Glutamatergic neuron (in vitro differentiated cells): ENCODE results near the gene SUSD4. TPM values are rescaled to one million over a fixed set of nuclear protein-coding genes. Genes with fewer than 3 reads are reported as not detected.
A peak's percentile ranks its signal among the peaks of the same experiment; 100 is the strongest.

Source experiments
- DNase-seq: peaks from one replicate; pipeline ENCODE4 v3.0.0; 2022
- H3K27ac Mint-ChIP-seq: one replicate; pipeline ENCODE4 v1.8.0; 2020; ENCODE audit warnings: mild to moderate bottlenecking, mixed read lengths, inconsistent platforms; ENCODE audit not compliant: unreplicated experiment
- H3K27me3 Mint-ChIP-seq: one replicate; pipeline ENCODE4 v1.8.0; 2020; ENCODE audit warnings: mild to moderate bottlenecking, moderate library complexity, mixed read lengths, inconsistent platforms; ENCODE audit not compliant: unreplicated experiment
- H3K36me3 Mint-ChIP-seq: one replicate; pipeline ENCODE4 v1.8.0; 2020; ENCODE audit warnings: mild to moderate bottlenecking, mixed read lengths, inconsistent platforms; ENCODE audit not compliant: unreplicated experiment
- H3K4me1 Mint-ChIP-seq: one replicate; pipeline ENCODE4 v1.8.0; 2020; ENCODE audit warnings: mild to moderate bottlenecking, low read depth, mixed read lengths, inconsistent platforms; ENCODE audit not compliant: unreplicated experiment
- H3K4me3 Mint-ChIP-seq: one replicate; pipeline ENCODE4 v1.8.0; 2020; ENCODE audit warnings: mild to moderate bottlenecking, mixed read lengths, inconsistent platforms; ENCODE audit not compliant: unreplicated experiment
- H3K9me3 Mint-ChIP-seq: one replicate; pipeline ENCODE4 v1.8.0; 2020; ENCODE audit warnings: mild to moderate bottlenecking, moderate library complexity, mixed read lengths, inconsistent platforms; ENCODE audit not compliant: unreplicated experiment
- total RNA-seq: library from RNA; stranded (reverse); fragmentation: NEBNext Ultra II Directional; extraction: Animal tissue kit (Norgen Biotek cat#: 25700); gene quantifications from one replicate; pipeline ENCODE4 v1.2.1, GENCODE V29; 2021; ENCODE audit not compliant: unreplicated experiment
- TF ChIP-seq, protein P1 (sequence below): fragments of 200-600 bp; sonication (generic); IDR thresholded peaks from one replicate; pipeline ENCODE4 v1.5.0; 2021; ENCODE audit not compliant: partially characterized antibody, unreplicated experiment

SUSD4 gene
- total RNA-seq, 1 donor from 2014 or later: 0.47 TPM

- Mint-ChIP-seq H3K4me1 (peaks cover 33% of the 10 kb centered on the region), H3K27me3 (peaks cover 2% of the 10 kb centered on the region), H3K27ac (no peak overlapping the region), H3K4me3 (no peak overlapping the region), H3K9me3 (peaks cover 2% of the 10 kb centered on the region), H3K36me3 (no peaks in the 10 kb centered on the region)
- DNase-seq: no peak
- TF ChIP-seq, protein P1, sequence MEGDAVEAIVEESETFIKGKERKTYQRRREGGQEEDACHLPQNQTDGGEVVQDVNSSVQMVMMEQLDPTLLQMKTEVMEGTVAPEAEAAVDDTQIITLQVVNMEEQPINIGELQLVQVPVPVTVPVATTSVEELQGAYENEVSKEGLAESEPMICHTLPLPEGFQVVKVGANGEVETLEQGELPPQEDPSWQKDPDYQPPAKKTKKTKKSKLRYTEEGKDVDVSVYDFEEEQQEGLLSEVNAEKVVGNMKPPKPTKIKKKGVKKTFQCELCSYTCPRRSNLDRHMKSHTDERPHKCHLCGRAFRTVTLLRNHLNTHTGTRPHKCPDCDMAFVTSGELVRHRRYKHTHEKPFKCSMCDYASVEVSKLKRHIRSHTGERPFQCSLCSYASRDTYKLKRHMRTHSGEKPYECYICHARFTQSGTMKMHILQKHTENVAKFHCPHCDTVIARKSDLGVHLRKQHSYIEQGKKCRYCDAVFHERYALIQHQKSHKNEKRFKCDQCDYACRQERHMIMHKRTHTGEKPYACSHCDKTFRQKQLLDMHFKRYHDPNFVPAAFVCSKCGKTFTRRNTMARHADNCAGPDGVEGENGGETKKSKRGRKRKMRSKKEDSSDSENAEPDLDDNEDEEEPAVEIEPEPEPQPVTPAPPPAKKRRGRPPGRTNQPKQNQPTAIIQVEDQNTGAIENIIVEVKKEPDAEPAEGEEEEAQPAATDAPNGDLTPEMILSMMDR: no peak
Observed at GRCh38 chr1:223344491-223344890, 19.5 kb downstream of the SUSD4 start.

GRCh38 chr1:223343692-223344091 is 20.3 kb downstream of the SUSD4 start:
- TF ChIP-seq, protein P1: no peak
- no peak for DNase-seq
- no peak overlapping the region for H3K27ac Mint-ChIP-seq
- H3K36me3 Mint-ChIP-seq: no peaks in the 10 kb centered on the region
- peaks cover 4% of the 10 kb centered on the region for H3K9me3 Mint-ChIP-seq
- H3K4me3 Mint-ChIP-seq: no peak overlapping the region
- peaks cover 2% of the 10 kb centered on the region for H3K27me3 Mint-ChIP-seq
- H3K4me1 Mint-ChIP-seq: peaks cover 38% of the 10 kb centered on the region

DNA sequence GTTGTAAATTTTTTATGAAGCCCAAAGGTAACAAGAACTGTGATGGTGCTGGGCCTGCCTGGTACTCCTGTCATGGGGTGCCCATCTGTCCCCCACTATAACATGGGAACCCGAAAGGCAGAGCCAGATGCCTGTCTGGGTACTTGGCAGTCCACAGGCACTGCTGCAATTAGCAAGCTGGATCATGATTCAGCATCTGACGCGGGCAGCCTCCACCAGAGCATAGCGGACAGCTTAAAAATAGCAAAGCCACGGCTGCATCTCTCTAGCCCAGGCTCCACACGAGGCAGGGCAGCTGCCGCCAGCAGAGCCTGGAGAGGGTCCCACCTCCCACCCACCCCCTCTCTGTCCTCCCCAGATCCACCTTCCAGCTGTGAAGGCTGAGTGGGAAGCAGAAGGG is 22.9 kb downstream of the SUSD4 start:
- TF ChIP-seq, protein P1: no peak
- H3K4me3 Mint-ChIP-seq: peak overlapping the region; percentile 68
- H3K27ac Mint-ChIP-seq: peak overlapping the region; percentile 65
- H3K27me3 Mint-ChIP-seq: peaks cover 4% of the 10 kb centered on the region
- DNase-seq: peak; percentile 69
- no peaks in the 10 kb centered on the region for H3K36me3 Mint-ChIP-seq
- peaks cover 54% of the 10 kb centered on the region for H3K4me1 Mint-ChIP-seq
- peaks cover 4% of the 10 kb centered on the region for H3K9me3 Mint-ChIP-seq

- peaks cover 4% of the 10 kb centered on the region for H3K9me3 Mint-ChIP-seq
- H3K27me3 Mint-ChIP-seq: peaks cover 4% of the 10 kb centered on the region
- H3K27ac Mint-ChIP-seq: peak overlapping the region; percentile 65
- peaks cover 52% of the 10 kb centered on the region for H3K4me1 Mint-ChIP-seq
- DNase-seq: no peak
- peak overlapping the region; percentile 68 for H3K4me3 Mint-ChIP-seq
- no peaks in the 10 kb centered on the region for H3K36me3 Mint-ChIP-seq
- TF ChIP-seq, protein P1: no peak
Observed at GRCh38 chr1:223340637-223341036, 23.3 kb downstream of the SUSD4 start.

DNA sequence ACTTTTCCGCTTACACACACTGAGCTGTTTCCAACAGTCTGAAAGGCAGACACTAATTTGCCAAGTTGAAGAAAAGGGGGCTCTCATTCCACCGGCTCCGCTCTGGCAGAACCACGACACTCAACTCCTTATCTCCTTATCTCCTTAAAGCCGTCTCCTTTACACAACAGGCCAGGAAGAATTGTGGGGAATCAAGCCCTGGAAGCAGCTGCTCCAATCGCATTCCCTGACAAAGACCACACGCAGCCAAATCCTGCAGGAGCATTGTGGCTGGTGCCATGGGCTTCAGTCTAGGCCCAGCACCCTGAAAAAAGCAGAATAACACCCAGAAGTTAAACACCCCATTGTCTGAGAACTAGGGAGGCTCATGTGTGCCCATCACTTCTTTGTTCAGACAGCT is 24.1 kb downstream of the SUSD4 start:
- Mint-ChIP-seq H3K36me3 (no peaks in the 10 kb centered on the region), H3K27me3 (peaks cover 4% of the 10 kb centered on the region), H3K27ac (peak overlapping the region; percentile 12), H3K4me1 (peaks cover 45% of the 10 kb centered on the region), H3K4me3 (peak overlapping the region; percentile 17), H3K9me3 (peaks cover 4% of the 10 kb centered on the region)
- TF ChIP-seq, protein P1: no peak
- DNase-seq: no peak
